M059J (cell line): ENCODE data around the gene FBXW9. TPM values are rescaled to one million over a fixed set of nuclear protein-coding genes. Genes with fewer than 3 reads are reported as not detected.
A peak's percentile ranks its signal among the peaks of the same experiment; 100 is the strongest.
"Not testable (repeated sequence)": the region's sequence is repeated elsewhere in the genome, so short reads cannot be mapped to it uniquely, and the experiment has no call there.

ENCODE experiments used
- DNase-seq: peaks from one replicate; pipeline ENCODE4 v3.0.0-alpha.2; 2012; ENCODE audit warnings: low read depth
- total RNA-seq: library from RNA; depleted of rRNA; stranded (reverse); fragments of >200 nt; shearing (Covaris generic); gene quantifications from 2 replicates; pipeline ENCODE4 v1.2.3, GENCODE V29; 2014; rRNA removed

Gene FBXW9
- 12.0 and 14.5 TPM in 2 replicates for total RNA-seq

- peak; percentile 92 for DNase-seq
Measured at GRCh38 chr19:12696366-12697335, at the start of gene FBXW9. FBXW9 (minus strand) TSS chr19:12696631; CDS start chr19:12696581, 50 bp downstream.

- peak; percentile 38 for DNase-seq
Measured at GRCh38 chr19:12745166-12745897, 48.9 kb upstream of the FBXW9 start.

GRCh38 chr19:12737835-12738351, 41.5 kb upstream of the FBXW9 start:
- DNase-seq: no peak

- peak; percentile 100 for DNase-seq
Measured at GRCh38 chr19:12736995-12737834, 40.8 kb upstream of the FBXW9 start, which contains the start of gene GET3. GET3 (plus strand) TSS chr19:12737497; CDS start chr19:12737506, 9 bp downstream.

- peak; percentile 61 for DNase-seq
Measured at GRCh38 chr19:12733369-12734214, 37.2 kb upstream of the FBXW9 start.

GRCh38 chr19:12731337-12731736, 34.9 kb upstream of the FBXW9 start:
- no peak for DNase-seq

GRCh38 chr19:12730064-12730463, 33.6 kb upstream of the FBXW9 start:
- no peak for DNase-seq

- no peak for DNase-seq
Measured at GRCh38 chr19:12727745-12728433, 31.5 kb upstream of the FBXW9 start.

GRCh38 chr19:12726988-12727316, 30.5 kb upstream of the FBXW9 start:
- DNase-seq: no peak

- not testable (repeated sequence) for DNase-seq
Measured at GRCh38 chr19:12725612-12726011, 29.2 kb upstream of the FBXW9 start.

- peak; percentile 77 for DNase-seq
Measured at GRCh38 chr19:12723641-12724426, 27.4 kb upstream of the FBXW9 start, which contains the start of gene TNPO2. TNPO2 (minus strand) TSS chr19:12723932; CDS start chr19:12720977, 2,955 bp downstream.

GRCh38 chr19:12723381-12723640, 26.9 kb upstream of the FBXW9 start:
- peak; percentile 22 for DNase-seq

GRCh38 chr19:12722566-12723380, 26.3 kb upstream of the FBXW9 start:
- DNase-seq: peak; percentile 99

GRCh38 chr19:12721656-12722565, 25.5 kb upstream of the FBXW9 start:
- DNase-seq: peak; percentile 55

- DNase-seq: no peak
Measured at GRCh38 chr19:12720851-12721655, 24.6 kb upstream of the FBXW9 start.

- DNase-seq: no peak
Measured at GRCh38 chr19:12720296-12720695, 23.9 kb upstream of the FBXW9 start.
